A673 (cell line): ENCODE data around the gene GPR22. TPM values are rescaled to one million over a fixed set of nuclear protein-coding genes. Genes with fewer than 3 reads are reported as not detected.

Experiments used
- Bru-seq: library from RNA; stranded (reverse); fragments of 400-500 nt; gene quantifications from one replicate; lab custom pipeline; 2021; lab: Mats Ljungman, UMichigan
- BruChase-seq, 2 experiments: library from RNA; stranded (reverse); fragments of 400-500 nt; gene quantifications; one replicate each; lab custom pipeline; 2021; lab: Mats Ljungman, UMichigan
- BruUV-seq: library from RNA; stranded (reverse); fragments of 400-500 nt; replicated peaks from 2 replicates; lab custom pipeline; 2021; lab: Mats Ljungman, UMichigan
- CTCF ChIA-PET: fragments of 300-600 bp; sonication (Branson Sonifier 250); formaldehyde crosslinking; loops from one replicate; lab custom pipeline; 2022; ENCODE audit warnings: antibody characterized with exemption; lab: Charles Lee
- POLR2A ChIA-PET: fragments of 300-600 bp; sonication (Branson Sonifier 250); formaldehyde crosslinking; loops from one replicate; lab custom pipeline; 2022; ENCODE audit warnings: antibody characterized with exemption; ENCODE audit not compliant: low non-redundant PET; lab: Charles Lee
- DNase-seq: peaks from one replicate; pipeline ENCODE4 v3.0.0-alpha.2; 2015; ENCODE audit warnings: low spot score
- H3K27ac ChIP-seq: fragments of 200-600 bp; sonication (generic); 2 replicates; pipeline ENCODE4 v1.5.1; 2016; ENCODE audit warnings: mixed run types, low read depth, mild to moderate bottlenecking, mixed read lengths, antibody characterized with exemption, low read length; ENCODE audit not compliant: poor library complexity, severe bottlenecking
- H3K27me3 ChIP-seq: fragments of 200-600 bp; sonication (generic); replicated peaks from 2 replicates; pipeline ENCODE4 v1.6.1; 2017; ENCODE audit warnings: mixed run types, low read depth, mild to moderate bottlenecking, mixed read lengths, antibody characterized with exemption, low read length; ENCODE audit not compliant: insufficient read depth, poor library complexity
- H3K36me3 ChIP-seq: fragments of 200-600 bp; sonication (generic); 2 replicates; pipeline ENCODE4 v1.6.1; 2016; ENCODE audit warnings: mixed run types, mild to moderate bottlenecking, mixed read lengths, antibody characterized with exemption, low read length; ENCODE audit not compliant: insufficient read depth, poor library complexity, severe bottlenecking
- H3K4me1 ChIP-seq: fragments of 200-600 bp; sonication (generic); 2 replicates; pipeline ENCODE4 v1.6.1; 2017; ENCODE audit warnings: mixed run types, mild to moderate bottlenecking, mixed read lengths, antibody characterized with exemption, low read length; ENCODE audit not compliant: insufficient read depth, poor library complexity, severe bottlenecking
- H3K4me3 ChIP-seq: fragments of 200-600 bp; sonication (generic); 2 replicates; pipeline ENCODE4 v1.5.1; 2016; ENCODE audit warnings: low read depth, mixed run types, mild to moderate bottlenecking, mixed read lengths, low read length; ENCODE audit not compliant: poor library complexity, severe bottlenecking
- H3K9me3 ChIP-seq: fragments of 200-600 bp; sonication (generic); 2 replicates; pipeline ENCODE4 v1.6.1; 2016; ENCODE audit warnings: mixed run types, low read depth, mild to moderate bottlenecking, mixed read lengths, antibody characterized with exemption, low read length; ENCODE audit not compliant: poor library complexity, severe bottlenecking
- EZH2 ChIP-seq: fragments of 200-600 bp; sonication (generic); IDR thresholded peaks from 2 replicates; pipeline ENCODE4 v1.6.1; 2017; ENCODE audit warnings: borderline replicate concordance, low read depth, mild to moderate bottlenecking, mixed read lengths, antibody characterized with exemption, low read length; ENCODE audit not compliant: poor library complexity, severe bottlenecking
- intact Hi-C: fragments of 100-400 bp; cut with micrococcal nuclease; formaldehyde crosslinking; loops from one replicate; pipeline ENCODE4 v1.10.0; 2022; ENCODE audit not compliant: unreplicated experiment
- long read RNA-seq: library from polyadenylated mRNA; stranded (forward); transcript quantifications from one replicate; pipeline ENCODE4 v2.0.0, GENCODE V29; 2022
- total RNA-seq: library from RNA; stranded (reverse); gene quantifications from 2 replicates; pipeline ENCODE4 v1.2.3, GENCODE V29; 2021
- TF ChIP-seq, protein P1 (sequence below): fragments of 300-800, 200-600 bp; sonication (generic); conservative IDR thresholded peaks from 2 replicates; pipeline ENCODE4 v1.5.1; 2017; ENCODE audit warnings: low read depth, mild to moderate bottlenecking, antibody characterized with exemption, low read length, moderate library complexity, mixed read lengths

GPR22 gene, protein sequence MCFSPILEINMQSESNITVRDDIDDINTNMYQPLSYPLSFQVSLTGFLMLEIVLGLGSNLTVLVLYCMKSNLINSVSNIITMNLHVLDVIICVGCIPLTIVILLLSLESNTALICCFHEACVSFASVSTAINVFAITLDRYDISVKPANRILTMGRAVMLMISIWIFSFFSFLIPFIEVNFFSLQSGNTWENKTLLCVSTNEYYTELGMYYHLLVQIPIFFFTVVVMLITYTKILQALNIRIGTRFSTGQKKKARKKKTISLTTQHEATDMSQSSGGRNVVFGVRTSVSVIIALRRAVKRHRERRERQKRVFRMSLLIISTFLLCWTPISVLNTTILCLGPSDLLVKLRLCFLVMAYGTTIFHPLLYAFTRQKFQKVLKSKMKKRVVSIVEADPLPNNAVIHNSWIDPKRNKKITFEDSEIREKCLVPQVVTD
- total RNA-seq (not detected in 2 replicates), Bru-seq, nascent RNA (not detected), BruChase-seq, experiment 1, labeled RNA remaining after a 2-hour chase (not detected), BruChase-seq, experiment 2, labeled RNA remaining after a 6-hour chase (not detected)
- long read RNA-seq, result 0 reads

DNA sequence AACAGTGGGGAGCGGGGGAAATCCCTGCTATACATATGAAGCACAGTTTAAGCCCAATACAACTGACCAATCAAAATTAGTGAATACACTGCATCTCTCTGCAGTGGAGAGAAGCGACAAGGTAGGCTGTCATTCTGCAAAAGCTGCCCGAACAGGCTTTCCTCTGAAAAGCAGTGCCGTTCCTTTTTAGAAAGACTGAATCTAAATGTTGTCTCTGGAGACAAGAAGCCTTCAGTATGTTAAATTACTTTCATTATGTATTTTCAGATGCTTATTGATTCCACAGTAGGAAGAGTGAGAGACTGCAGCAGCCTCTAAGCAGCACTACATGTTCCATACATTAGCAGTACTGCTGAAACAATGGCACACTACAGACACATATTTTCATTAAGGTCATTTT is at the start of gene GPR22:
Gene GPR22, plus strand, starts transcription at position 129 of the 400 bp plus-strand sequence. CDS start 4,004 bp downstream, outside the sequence.
- H3K27me3 ChIP-seq, result no peaks in the 10 kb centered on the region
- intact Hi-C loops, result loop anchor here (5.0 kb wide), 1 partner anchor 92 kb away; the partner anchor contains the start of genes COG5 and DUS4L
- no peak within 1 kb of the TSS for H3K4me3 ChIP-seq
- no peak within 1 kb of the TSS for H3K27ac ChIP-seq
- no peaks in the 10 kb centered on the region for H3K9me3 ChIP-seq
- H3K36me3 ChIP-seq, result no peaks in the 10 kb centered on the region
- H3K4me1 ChIP-seq, result no peaks in the 10 kb centered on the region
- ChIA-PET CTCF (no interaction called here), POLR2A (no interaction called here)
- no TSS peak for BruUV-seq
- no peak for TF ChIP-seq EZH2
- TF ChIP-seq, protein P1, sequence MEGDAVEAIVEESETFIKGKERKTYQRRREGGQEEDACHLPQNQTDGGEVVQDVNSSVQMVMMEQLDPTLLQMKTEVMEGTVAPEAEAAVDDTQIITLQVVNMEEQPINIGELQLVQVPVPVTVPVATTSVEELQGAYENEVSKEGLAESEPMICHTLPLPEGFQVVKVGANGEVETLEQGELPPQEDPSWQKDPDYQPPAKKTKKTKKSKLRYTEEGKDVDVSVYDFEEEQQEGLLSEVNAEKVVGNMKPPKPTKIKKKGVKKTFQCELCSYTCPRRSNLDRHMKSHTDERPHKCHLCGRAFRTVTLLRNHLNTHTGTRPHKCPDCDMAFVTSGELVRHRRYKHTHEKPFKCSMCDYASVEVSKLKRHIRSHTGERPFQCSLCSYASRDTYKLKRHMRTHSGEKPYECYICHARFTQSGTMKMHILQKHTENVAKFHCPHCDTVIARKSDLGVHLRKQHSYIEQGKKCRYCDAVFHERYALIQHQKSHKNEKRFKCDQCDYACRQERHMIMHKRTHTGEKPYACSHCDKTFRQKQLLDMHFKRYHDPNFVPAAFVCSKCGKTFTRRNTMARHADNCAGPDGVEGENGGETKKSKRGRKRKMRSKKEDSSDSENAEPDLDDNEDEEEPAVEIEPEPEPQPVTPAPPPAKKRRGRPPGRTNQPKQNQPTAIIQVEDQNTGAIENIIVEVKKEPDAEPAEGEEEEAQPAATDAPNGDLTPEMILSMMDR, result no peak
- no peak for DNase-seq

DNA sequence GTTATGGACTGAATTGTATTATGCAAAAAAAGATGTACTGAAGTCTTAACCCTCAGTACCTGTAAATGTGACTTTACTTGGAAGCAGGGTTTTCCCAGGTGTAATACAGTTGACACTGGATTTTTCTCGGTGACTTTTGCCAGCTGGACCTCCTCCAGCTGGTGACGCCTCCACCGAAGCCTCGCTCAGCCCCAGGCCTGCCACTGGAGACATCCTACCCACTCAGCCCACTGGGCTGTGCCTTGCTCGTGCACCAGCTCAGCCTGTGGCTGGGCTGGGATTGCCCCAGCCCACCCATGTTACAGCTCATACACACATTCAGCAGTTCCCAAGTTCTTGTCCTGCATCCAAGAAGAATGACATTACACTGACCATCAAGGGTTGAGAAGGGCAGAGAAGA is 42.4 kb upstream of the GPR22 start:
- ChIA-PET POLR2A (no interaction called here), CTCF (no interaction called here)
- intact Hi-C loops, result no loop called here
- no TSS peak for BruUV-seq
- Histone ChIP-seq H3K27me3 (no peaks in the 10 kb centered on the region), H3K9me3 (no peaks in the 10 kb centered on the region), H3K4me3 (no peak overlapping the region), H3K36me3 (no peaks in the 10 kb centered on the region), H3K27ac (no peak overlapping the region), H3K4me1 (no peaks in the 10 kb centered on the region)
- no peak for TF ChIP-seq EZH2
- TF ChIP-seq, protein P1, result no peak
- DNase-seq, result no peak

DNA sequence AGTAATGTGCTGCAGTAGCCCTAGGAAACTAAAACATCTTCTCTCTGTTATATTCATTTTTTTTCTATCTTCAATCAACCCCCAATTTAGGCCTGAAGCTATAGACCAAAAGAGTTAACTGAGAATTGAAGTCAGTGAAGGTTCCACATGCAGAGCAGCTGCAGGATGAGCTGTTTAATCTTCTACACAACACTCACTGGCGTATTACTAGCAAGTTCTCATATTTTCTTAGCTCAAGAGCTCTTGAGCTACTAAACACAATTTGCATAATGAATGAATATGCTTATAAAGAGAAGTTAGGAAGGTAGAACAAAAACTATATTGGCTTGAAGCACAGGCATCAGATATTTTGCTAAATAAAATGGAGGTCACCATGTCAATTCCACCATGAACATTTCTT is 41.2 kb upstream of the GPR22 start:
- no peaks in the 10 kb centered on the region for H3K27me3 ChIP-seq
- intact Hi-C loops, result no loop called here
- H3K27ac ChIP-seq, result no peak overlapping the region
- TF ChIP-seq, protein P1, result no peak
- ChIA-PET POLR2A (no interaction called here), CTCF (no interaction called here)
- no peak for DNase-seq
- no TSS peak for BruUV-seq
- no peaks in the 10 kb centered on the region for H3K4me1 ChIP-seq
- H3K36me3 ChIP-seq, result no peaks in the 10 kb centered on the region
- H3K4me3 ChIP-seq, result no peak overlapping the region
- peaks cover 4% of the 10 kb centered on the region for H3K9me3 ChIP-seq
